HG03558 (cell line): ENCODE measurements around the gene CFAP91.

ENCODE experiments used
- ATAC-seq: cut with Tn5 transposase; IDR thresholded peaks from one replicate; pipeline ENCODE4 v1.9.1; 2021; ENCODE audit warnings: moderate number of reproducible peaks; ENCODE audit not compliant: unreplicated experiment; ENCODE audit errors: extremely low read depth

Gene CFAP91

GRCh38 chr3:119702530-119703527 is at the start of gene CFAP91:
CFAP91 (plus strand) TSS chr3:119703022; CDS start chr3:119703099, 77 bp downstream.
- ATAC-seq, result peak; percentile 81

- no peak for ATAC-seq
Measured at GRCh38 chr3:119653876-119654275, 48.9 kb upstream of the CFAP91 start.

- no peak for ATAC-seq
Measured at GRCh38 chr3:119657887-119658702, 44.7 kb upstream of the CFAP91 start.

GRCh38 chr3:119658994-119659393 is 43.8 kb upstream of the CFAP91 start:
- no peak for ATAC-seq

GRCh38 chr3:119659606-119660291 is 43.1 kb upstream of the CFAP91 start:
- ATAC-seq, result no peak

DNA sequence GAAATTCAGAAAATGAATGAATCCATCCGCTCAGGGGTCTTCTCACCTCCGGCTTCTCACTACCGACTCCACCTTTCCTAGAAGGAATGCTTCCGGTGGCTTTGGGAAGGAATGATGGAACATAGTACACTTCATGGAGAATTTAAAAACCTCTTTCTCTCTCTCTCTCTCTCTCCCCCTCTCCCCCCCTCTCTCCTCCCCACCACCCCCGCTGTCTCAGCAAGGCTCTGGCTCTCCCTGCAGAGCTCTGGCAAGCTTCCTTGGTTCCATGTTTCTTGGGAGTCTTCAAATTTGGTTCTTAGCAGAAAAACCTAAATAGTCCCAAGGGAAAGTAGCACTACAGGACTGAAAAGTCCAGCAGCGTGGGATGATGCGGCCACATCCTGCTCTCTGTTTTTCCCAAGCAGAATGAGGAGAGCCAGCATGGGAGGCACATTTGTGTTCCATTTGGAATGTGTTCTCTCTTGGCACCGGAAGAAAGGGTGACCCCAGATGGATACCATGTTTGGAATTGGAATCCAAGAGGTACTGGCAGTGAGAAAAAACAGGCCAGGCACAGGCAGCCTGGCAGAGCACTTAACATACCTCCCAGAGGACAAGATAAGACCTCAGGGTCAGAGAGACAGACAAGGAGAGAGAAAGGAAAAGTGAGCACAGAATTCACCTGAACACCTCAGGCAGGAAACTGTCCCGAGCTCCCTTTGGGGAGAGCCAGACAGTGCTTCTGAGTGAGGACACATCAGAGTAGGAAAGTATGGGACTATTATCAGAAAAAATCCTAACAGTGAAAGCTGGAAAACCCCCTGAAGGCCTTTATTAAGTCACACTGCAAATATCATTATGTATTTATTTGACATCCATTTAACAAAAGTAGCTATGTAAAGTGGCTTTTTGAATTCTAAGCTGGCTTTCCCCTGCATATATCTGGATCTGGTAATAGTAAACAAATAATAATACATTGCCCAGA is 42.1 kb upstream of the CFAP91 start, which contains the start of gene POPDC2:
Gene POPDC2, minus strand, starts transcription at position 116 of the 967 bp plus-strand sequence. CDS start 166 bp downstream, outside the sequence.
- ATAC-seq, result no peak

GRCh38 chr3:119662604-119663373 is 40.0 kb upstream of the CFAP91 start:
- ATAC-seq, result no peak

DNA sequence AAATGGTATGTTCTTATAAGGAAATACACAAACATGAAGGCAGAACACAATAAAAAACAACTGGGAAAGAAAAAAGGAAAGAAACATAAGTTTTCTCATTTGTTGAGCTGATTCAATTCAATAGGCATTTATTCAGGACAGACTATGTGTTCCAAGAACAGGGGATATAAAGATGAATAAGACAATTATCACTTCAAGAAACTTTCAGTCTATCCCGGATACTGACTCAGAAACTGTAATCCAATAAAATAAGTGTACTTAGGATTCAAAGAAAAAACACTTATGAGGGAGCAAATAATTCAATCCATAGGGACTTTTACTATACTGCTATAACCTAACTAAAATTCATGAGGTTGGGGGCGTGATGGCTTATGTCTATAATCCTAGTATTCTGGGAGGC is 38.9 kb upstream of the CFAP91 start:
- ATAC-seq, result no peak

GRCh38 chr3:119664370-119664769 is 38.5 kb upstream of the CFAP91 start:
- no peak for ATAC-seq

- ATAC-seq, result no peak
Measured at GRCh38 chr3:119664850-119665379, 37.9 kb upstream of the CFAP91 start.

DNA sequence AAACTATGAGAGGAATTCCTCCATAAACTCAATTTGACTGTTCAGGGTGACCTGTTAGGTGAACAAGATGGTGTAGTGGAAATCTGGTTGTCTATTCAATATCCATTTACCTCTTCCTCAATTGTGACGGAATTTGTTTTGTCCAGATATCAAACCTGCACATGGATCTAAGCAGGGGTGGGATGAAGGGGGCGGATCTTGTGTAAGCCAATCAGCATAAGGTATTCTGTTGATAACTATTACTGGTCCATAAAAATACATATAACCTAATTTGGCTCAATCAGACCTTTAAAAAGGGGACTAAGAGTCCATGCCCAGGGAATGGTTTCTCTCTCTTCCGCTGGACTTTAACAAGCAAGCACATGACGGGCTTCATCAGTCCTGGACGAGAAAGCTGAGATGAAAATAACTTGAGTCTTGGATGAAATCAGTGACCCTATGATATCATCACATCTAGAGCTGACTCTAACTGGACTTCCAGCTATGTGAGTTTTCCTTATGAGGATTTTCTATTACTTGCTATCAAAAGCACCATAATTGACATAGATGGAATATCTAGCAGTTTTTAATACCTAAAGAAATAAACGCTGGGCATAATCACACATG is 36.8 kb upstream of the CFAP91 start:
- no peak for ATAC-seq

- ATAC-seq, result no peak
Measured at GRCh38 chr3:119669906-119670570, 32.8 kb upstream of the CFAP91 start.

DNA sequence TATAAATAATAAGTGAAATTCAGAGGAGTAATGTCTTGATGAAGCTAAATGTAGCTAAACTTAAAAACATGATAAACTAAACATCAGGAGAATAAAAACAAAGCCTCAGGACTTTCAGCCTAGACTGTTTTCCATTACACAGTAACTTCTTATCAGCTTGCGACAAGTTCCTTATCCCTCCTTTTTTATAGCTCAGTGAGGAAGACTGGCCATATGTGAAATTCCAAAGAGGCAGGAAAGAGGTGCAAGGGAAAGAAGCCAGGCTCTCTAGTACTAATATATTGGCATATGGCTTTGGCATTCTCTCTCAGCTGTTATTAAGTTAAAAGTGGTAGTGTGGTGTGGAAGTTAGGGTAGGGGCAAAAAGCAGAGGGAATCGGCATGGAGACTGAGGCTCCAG is 30.0 kb upstream of the CFAP91 start:
- no peak for ATAC-seq

DNA sequence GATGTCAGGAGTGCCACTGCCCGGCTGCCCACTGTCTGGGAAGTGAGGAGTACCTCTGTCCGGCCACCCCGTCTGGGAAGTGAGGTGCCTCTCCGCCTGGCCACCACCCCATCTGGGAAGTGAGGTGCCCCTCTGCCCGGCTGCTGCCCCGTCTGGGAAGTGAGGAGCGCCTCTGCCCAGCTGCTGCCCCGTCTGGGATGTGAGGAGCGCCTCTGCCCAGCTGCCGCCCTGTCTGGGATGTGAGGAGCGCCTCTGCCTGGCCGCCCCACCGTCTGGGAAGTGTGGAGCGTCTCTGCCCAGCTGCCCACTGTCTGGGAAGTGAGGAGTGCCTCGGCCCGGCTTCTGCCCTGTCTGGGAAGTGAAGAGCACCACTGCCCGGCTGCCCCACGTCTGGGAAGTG is 28.9 kb upstream of the CFAP91 start:
- ATAC-seq, result no peak

GRCh38 chr3:119675188-119675874 is 27.5 kb upstream of the CFAP91 start:
- ATAC-seq, result no peak

DNA sequence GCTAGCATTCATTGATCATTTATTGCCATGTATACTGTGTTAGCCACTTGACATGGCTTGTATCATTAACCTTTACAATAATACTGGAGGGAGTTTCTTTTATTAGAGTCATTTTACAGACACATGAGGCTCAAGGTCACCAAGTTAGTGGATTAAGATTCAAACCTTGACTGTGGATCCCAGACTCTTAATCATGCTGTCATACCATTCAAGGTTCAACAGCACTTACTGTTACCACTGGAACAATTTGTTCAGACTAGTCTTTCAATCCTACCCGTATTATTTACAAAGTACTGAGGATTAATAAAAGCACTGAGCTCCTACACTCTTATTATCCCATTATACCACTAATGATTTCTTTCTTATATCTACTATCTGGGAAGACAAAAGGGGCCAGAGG is 26.8 kb upstream of the CFAP91 start:
- no peak for ATAC-seq
